IMR-90 (cell line): ENCODE data around the gene FRY. TPM values are rescaled to one million over a fixed set of nuclear protein-coding genes. Genes with fewer than 3 reads are reported as not detected.

Experiments used
- ATAC-seq: fragments of 200-7000 bp; cut with Tn5 transposase; 2 replicates; pipeline ENCODE4 v1.9.1; 2020; ENCODE audit warnings: low read depth, mild to moderate bottlenecking, moderate library complexity
- BruUV-seq: library from RNA; stranded (reverse); fragments of 400-500 nt; replicated peaks from 2 replicates; lab custom pipeline; 2021; lab: Mats Ljungman, UMichigan
- CTCF ChIA-PET: fragments of 300-600 bp; formaldehyde crosslinking; extraction: SDS; loops from one replicate; lab custom pipeline; 2021; ENCODE audit warnings: antibody characterized with exemption; lab: Yijun Ruan, JAX
- POLR2A ChIA-PET: fragments of 300-600 bp; sonication (Branson Sonifier 250); formaldehyde crosslinking; loops from one replicate; lab custom pipeline; 2022; ENCODE audit warnings: antibody characterized with exemption; ENCODE audit not compliant: unreplicated experiment; lab: Charles Lee
- DNase-seq: peaks from one replicate; pipeline ENCODE4 v3.0.0; 2013
- H2AFZ ChIP-seq: replicated peaks from 2 replicates; pipeline ENCODE3; 2013; ENCODE audit warnings: low read length, mild to moderate bottlenecking; ENCODE audit not compliant: poor library complexity
- H2AK5ac ChIP-seq: 2 replicates; pipeline ENCODE4 v1.6.1; 2013; ENCODE audit warnings: low read depth, low read length, inconsistent platforms
- H2AK9ac ChIP-seq: replicated peaks from 2 replicates; pipeline ENCODE3; 2013; ENCODE audit warnings: mild to moderate bottlenecking, low read depth, low read length, moderate library complexity; ENCODE audit not compliant: poor library complexity
- H2BK120ac ChIP-seq: 2 replicates; pipeline ENCODE4 v1.6.1; 2013; ENCODE audit warnings: low read depth, low read length, inconsistent platforms
- H2BK15ac ChIP-seq: 3 replicates; pipeline ENCODE4 v1.6.1; 2013; ENCODE audit warnings: low read depth, low read length, inconsistent platforms
- H2BK20ac ChIP-seq: 2 replicates; pipeline ENCODE4 v1.6.1; 2013; ENCODE audit warnings: low read depth, mild to moderate bottlenecking, inconsistent platforms, low read length, moderate library complexity
- H2BK5ac ChIP-seq: 2 replicates; pipeline ENCODE4 v1.6.1; 2013; ENCODE audit warnings: mild to moderate bottlenecking, low read depth, low read length, inconsistent platforms; ENCODE audit not compliant: poor library complexity, severe bottlenecking
- H3K14ac ChIP-seq: replicated peaks from 2 replicates; pipeline ENCODE4 v1.6.1; 2013; ENCODE audit warnings: low read depth, low read length, inconsistent platforms
- H3K18ac ChIP-seq: 2 replicates; pipeline ENCODE4 v1.6.1; 2013; ENCODE audit warnings: low read depth, low read length, control low read depth
- H3K23ac ChIP-seq: 2 replicates; pipeline ENCODE4 v1.6.1; 2013; ENCODE audit warnings: low read depth, low read length, inconsistent platforms
- H3K27ac ChIP-seq: 2 replicates; pipeline ENCODE4 v1.5.1; 2013; ENCODE audit warnings: mild to moderate bottlenecking, control low read depth, low read length; ENCODE audit not compliant: insufficient read depth
- H3K27me3 ChIP-seq: 2 replicates; pipeline ENCODE4 v1.6.1; 2013; ENCODE audit warnings: low read length; ENCODE audit not compliant: control insufficient read depth, insufficient read depth
- H3K36me3 ChIP-seq: 2 replicates; pipeline ENCODE4 v1.6.1; 2013; ENCODE audit warnings: low read length, mixed read lengths; ENCODE audit not compliant: control insufficient read depth, insufficient read depth
- H3K4ac ChIP-seq: 2 replicates; pipeline ENCODE4 v1.6.1; 2013; ENCODE audit warnings: low read depth, low read length, inconsistent platforms
- H3K4me1 ChIP-seq: 2 replicates; pipeline ENCODE4 v1.6.1; 2013; ENCODE audit warnings: low read length, mixed read lengths; ENCODE audit not compliant: control insufficient read depth, insufficient read depth
- H3K4me2 ChIP-seq: 2 replicates; pipeline ENCODE4 v1.6.1; 2013; ENCODE audit warnings: low read depth, mild to moderate bottlenecking, control low read depth, low read length, moderate library complexity
- H3K4me3 ChIP-seq: 2 replicates; pipeline ENCODE4 v1.5.1; 2013; ENCODE audit warnings: low read depth, mild to moderate bottlenecking, control low read depth, low read length, moderate library complexity; ENCODE audit not compliant: insufficient read depth
- H3K56ac ChIP-seq: 2 replicates; pipeline ENCODE4 v1.6.1; 2013; ENCODE audit warnings: low read length, inconsistent platforms; ENCODE audit not compliant: insufficient read depth; ENCODE audit errors: extremely low read depth
- H3K79me1 ChIP-seq, 2 experiments: 2 replicates each; pipeline ENCODE4 v1.6.1; 2013; ENCODE audit warnings: low read length in 2 of 2, inconsistent platforms in 1 of 2, low read depth in 1 of 2
- H3K9ac ChIP-seq: 2 replicates; pipeline ENCODE4 v1.6.1; 2013; ENCODE audit warnings: low read depth, low read length, control low read depth
- H3K9me1 ChIP-seq: 2 replicates; pipeline ENCODE4 v1.6.1; 2013; ENCODE audit warnings: low read length, inconsistent platforms; ENCODE audit not compliant: insufficient read depth
- H3K9me3 ChIP-seq: 2 replicates; pipeline ENCODE4 v1.6.1; 2013; ENCODE audit warnings: low read length; ENCODE audit not compliant: control insufficient read depth, insufficient read depth
- H4K20me1 ChIP-seq: 2 replicates; pipeline ENCODE4 v1.6.1; 2013; ENCODE audit warnings: low read length, inconsistent platforms; ENCODE audit not compliant: insufficient read depth
- H4K5ac ChIP-seq: 2 replicates; pipeline ENCODE4 v1.6.1; 2013; ENCODE audit warnings: mild to moderate bottlenecking, low read depth, low read length, control low read depth
- H4K8ac ChIP-seq, 2 experiments: 2 replicates each; pipeline ENCODE4 v1.6.1; 2013; ENCODE audit warnings: low read depth in 2 of 2, low read length in 2 of 2, control low read depth in 1 of 2, inconsistent platforms in 1 of 2
- H4K91ac ChIP-seq: 2 replicates; pipeline ENCODE4 v1.6.1; 2013; ENCODE audit warnings: low read depth, low read length, inconsistent platforms; ENCODE audit not compliant: insufficient read depth
- BHLHE40 ChIP-seq: fragments of 150-350 bp; IDR thresholded peaks from 2 replicates; pipeline ENCODE4 v1.6.1; 2016; ENCODE audit warnings: mild to moderate bottlenecking, low read depth, low read length
- CHD1 ChIP-seq: IDR thresholded peaks from 2 replicates; pipeline ENCODE4 v1.6.1; 2012; ENCODE audit warnings: low read depth, low read length, improper control_type of control experiment
- ELK1 ChIP-seq: fragments of 150-350 bp; IDR thresholded peaks from 2 replicates; pipeline ENCODE4 v1.6.1; 2016; ENCODE audit warnings: low read depth, mild to moderate bottlenecking, low read length, moderate library complexity, borderline replicate concordance
- MAFK ChIP-seq: IDR thresholded peaks from 2 replicates; pipeline ENCODE4 v1.6.1; 2012; ENCODE audit warnings: low read depth, low read length, improper control_type of control experiment
- RAD21 ChIP-seq: IDR thresholded peaks from 2 replicates; pipeline ENCODE4 v1.6.1; 2012; ENCODE audit warnings: low read length, improper control_type of control experiment
- WGBS, 2 experiments: methylation state at CpG; one replicate each; pipeline versions ENCODE4 v1.1.5 to v1.1.7; 2013; ENCODE audit warnings: missing lambda C conversion rate in 2 of 2; ENCODE audit not compliant: insufficient read length in 1 of 2; ENCODE audit errors: extremely low coverage in 2 of 2; 5-methylcytosine and 5-hydroxymethylcytosine counted together
- dilution Hi-C: fragments of 300-500 bp; cut with HindIII; formaldehyde crosslinking; loops from one replicate; pipeline ENCODE4 v1.14.3; 2018; ENCODE audit warnings: low sequenced_read_pairs; ENCODE audit not compliant: unreplicated experiment
- in situ Hi-C: fragments of 300-500 bp; cut with MboI; formaldehyde crosslinking; loops from 3 replicates; pipeline ENCODE4 v1.14.3; 2019; ENCODE audit warnings: low sequenced_read_pairs, inconsistent platforms, mixed read lengths
- intact Hi-C: fragments of 100-400 bp; cut with micrococcal nuclease; formaldehyde crosslinking; loops from 2 replicates; pipeline ENCODE4 v1.10.0; 2022
- polyA plus RNA-seq, 3 experiments: library from polyadenylated mRNA; depleted of rRNA; stranded (reverse); fragments of >200 nt; gene quantifications; 2 replicates each; pipeline ENCODE4 v1.2.3, GENCODE V29; 2012; ENCODE audit warnings: low replicate concordance in 1 of 3
- total RNA-seq: library from RNA; depleted of rRNA; stranded (reverse); fragments of >200 nt; gene quantifications from 2 replicates; pipeline ENCODE4 v1.2.3, GENCODE V29; 2012

FRY gene
- total and polyA plus RNA-seq, 2 of the 4 experiments (the other 2 are of a cell fraction) = 3.0 to 4.8 TPM

- H3K27me3 ChIP-seq = no peaks in the 10 kb centered on the region
- H3K27ac ChIP-seq = no peak overlapping the region
- ChIA-PET POLR2A (no interaction called here), CTCF (no interaction called here)
- no peak overlapping the region for H3K23ac ChIP-seq
- no peak overlapping the region for H4K8ac ChIP-seq
- H2AK5ac ChIP-seq = no peak overlapping the region
- no peak overlapping the region for H2BK15ac ChIP-seq
- no peak overlapping the region for H2AK9ac ChIP-seq
- H3K9me1 ChIP-seq = peaks cover 8% of the 10 kb centered on the region
- no peak overlapping the region for H2AFZ ChIP-seq
- no peaks in the 10 kb centered on the region for H3K9me3 ChIP-seq
- ATAC-seq (no peak), DNase-seq (no peak)
- H3K4me3 ChIP-seq = no peak overlapping the region
- no peaks in the 10 kb centered on the region for H3K79me1 ChIP-seq
- H2BK120ac ChIP-seq = no peak overlapping the region
- H4K5ac ChIP-seq = no peak overlapping the region
- dilution Hi-C loops (no loop called here), intact Hi-C loops (loop anchor here (5.0 kb wide), 1 partner anchor 223 kb away; no protein-coding TSS in a partner anchor), in situ Hi-C loops (loop anchor here (5.0 to 10.0 kb wide), 2 partner anchors 288 to 550 kb away; no protein-coding TSS in a partner anchor)
- H3K56ac ChIP-seq = no peak overlapping the region
- H3K14ac ChIP-seq = no peak overlapping the region
- H3K18ac ChIP-seq = no peak overlapping the region
- no peak overlapping the region for H2BK5ac ChIP-seq
- H2BK20ac ChIP-seq = 0 out of 2 replicates have a peak overlapping the region, but pooled peaks have one; percentile 0
- no peaks in the 10 kb centered on the region for H3K36me3 ChIP-seq
- H4K91ac ChIP-seq = no peak overlapping the region
- BruUV-seq = no TSS peak
- no peak overlapping the region for H3K4ac ChIP-seq
- H4K20me1 ChIP-seq = no peaks in the 10 kb centered on the region
- H3K4me2 ChIP-seq = no peak overlapping the region
- peaks cover 3% of the 10 kb centered on the region; the same call in 1 of the 2 replicates for H3K4me1 ChIP-seq
- no CpG with 5 or more reads among the region's 2 CpGs for WGBS, 2 experiments
- no peak overlapping the region for H3K9ac ChIP-seq
- TF ChIP-seq BHLHE40 (no peak), ELK1 (no peak), MAFK (no peak), RAD21 (no peak), CHD1 (no peak)
Observed at GRCh38 chr13:32024750-32025149, 6.8 kb upstream of the FRY start.
